Measurements from ENCODE around the gene FAM107A. TPM values are rescaled to one million over a fixed set of nuclear protein-coding genes. Genes with fewer than 3 reads are reported as not detected.

The FAM107A gene, protein sequence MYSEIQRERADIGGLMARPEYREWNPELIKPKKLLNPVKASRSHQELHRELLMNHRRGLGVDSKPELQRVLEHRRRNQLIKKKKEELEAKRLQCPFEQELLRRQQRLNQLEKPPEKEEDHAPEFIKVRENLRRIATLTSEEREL
- total RNA-seq: 1 to 10 TPM in 3 of 6 experiments, under 1 TPM in 3; 0.33 to 3.6 (median 1.6) TPM
- long read RNA-seq: 0 reads

DNA sequence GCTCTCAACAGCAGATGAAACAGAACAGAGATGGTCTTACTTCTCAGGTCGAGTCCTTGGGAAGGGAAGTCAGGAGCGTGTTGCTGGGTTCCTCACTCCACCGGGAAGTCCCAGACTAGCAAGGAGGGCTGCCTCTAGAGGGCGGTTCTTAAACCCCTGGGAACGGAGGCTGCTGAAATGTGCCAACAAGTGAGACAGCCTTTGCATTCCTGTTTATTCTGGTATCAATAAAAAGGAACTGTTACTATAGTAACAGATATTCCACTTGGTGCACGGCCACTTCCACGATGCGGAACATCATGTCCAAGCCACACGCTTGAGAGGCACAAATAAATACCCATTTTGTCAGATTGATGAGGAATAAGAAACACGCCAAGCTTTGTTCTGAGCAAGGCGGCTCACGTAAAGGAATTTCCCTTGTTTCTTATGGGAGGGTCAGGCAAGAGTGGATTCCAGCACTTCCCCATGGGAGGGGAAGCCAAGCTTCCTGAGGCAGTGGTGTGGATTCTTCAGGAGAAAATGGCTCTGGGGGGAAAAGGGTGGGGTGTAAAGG, at the start of gene FAM107A:
TSS of gene FAM107A (minus strand) at position 123 of the 553 bp plus-strand sequence. CDS start 7,531 bp downstream, outside the sequence.
- Histone ChIP-seq H3K36me3 (no peaks in the 10 kb centered on the region), H3K27me3 (no peaks in the 10 kb centered on the region), H3K4me1 (no peaks in the 10 kb centered on the region), H3K9me3 (no peaks in the 10 kb centered on the region), H3K27ac (peak within 1 kb of the TSS in 1 of 3 donors; percentile 20), H3K4me3 (no peak within 1 kb of the TSS)
- no peak for DNase-seq
- intact Hi-C loops (cut with DNase I): no loop called here
- WGBS (ENCODE audit: insufficient coverage, low coverage, low lambda C conversion rate, missing lambda C conversion rate): 60% methylated on average over 11 of the region's 12 CpGs
- peak; percentile 26 to 68 (median 60) for ATAC-seq
- no peak for TF ChIP-seq POLR2A (IDR thresholded peaks at IDR 0.05)
- no peak for TF ChIP-seq CTCF (IDR thresholded peaks at IDR 0.05)

DNA sequence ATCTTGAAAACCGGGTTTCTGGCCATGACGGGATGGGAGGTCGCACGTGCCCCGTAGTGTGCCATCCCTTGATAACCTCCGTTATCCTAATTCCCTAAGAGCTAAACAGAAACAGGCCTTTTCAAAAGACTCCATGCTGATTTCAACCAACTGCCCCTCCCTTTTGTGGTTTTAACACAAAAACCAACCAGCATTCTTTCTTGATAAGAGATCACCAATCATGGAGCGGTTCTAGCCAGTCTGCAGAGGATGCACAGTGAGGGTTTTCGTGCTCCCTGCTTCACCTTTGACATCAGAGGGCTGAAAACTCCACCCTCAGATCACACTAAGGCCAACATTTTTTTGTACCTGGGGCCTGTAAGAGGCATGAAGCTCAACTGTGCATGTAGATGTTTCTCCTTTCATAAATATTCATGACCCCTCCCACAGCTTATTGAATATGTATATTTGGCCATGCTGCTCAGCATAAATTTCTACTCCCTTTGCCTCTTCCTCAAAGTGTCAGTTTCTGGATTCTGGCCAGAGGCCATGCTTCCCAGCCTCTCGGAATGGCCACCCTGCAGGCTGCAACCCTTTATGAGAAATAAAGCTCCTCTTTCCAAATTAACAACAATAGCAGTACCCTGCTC, 48.1 kb upstream of the FAM107A start:
- H3K36me3 ChIP-seq: no peaks in the 10 kb centered on the region
- no peak for DNase-seq
- H3K27ac ChIP-seq: no peak overlapping the region
- H3K4me3 ChIP-seq: no peak overlapping the region
- no peak for TF ChIP-seq POLR2A (IDR thresholded peaks at IDR 0.05)
- no peak for TF ChIP-seq CTCF (IDR thresholded peaks at IDR 0.05)
- no peaks in the 10 kb centered on the region for H3K27me3 ChIP-seq
- no peak for ATAC-seq
- intact Hi-C loops (cut with DNase I): no loop called here
- 93% methylated on average over 7 of the region's 9 CpGs for WGBS (ENCODE audit: insufficient coverage, low coverage, low lambda C conversion rate, missing lambda C conversion rate)
- H3K4me1 ChIP-seq: peaks cover 0 to 36% (median 16%) of the 10 kb centered on the region in 4 donors
- no peaks in the 10 kb centered on the region for H3K9me3 ChIP-seq

DNA sequence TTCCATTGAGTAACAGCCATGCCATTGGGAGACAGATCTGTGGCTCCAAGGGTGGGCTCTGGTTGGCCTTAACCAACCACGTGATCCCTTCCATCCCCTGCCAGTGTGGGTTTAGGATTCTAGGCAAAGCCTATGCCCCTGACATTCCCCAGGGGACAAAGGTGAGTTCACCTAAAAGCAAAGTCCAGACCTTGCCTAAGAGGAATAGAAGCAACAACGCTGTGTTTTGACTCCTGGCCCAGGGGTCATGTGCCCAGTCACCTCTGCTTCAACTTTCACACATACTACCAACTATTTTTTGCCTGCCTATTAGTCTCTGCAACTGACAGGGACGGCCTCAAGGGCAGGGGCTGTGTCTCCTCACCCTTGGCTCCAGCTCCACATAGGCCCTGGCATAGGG, 47.4 kb upstream of the FAM107A start:
- Histone ChIP-seq H3K27ac (peak overlapping the region in 1 of 3 donors; percentile 4), H3K4me3 (no peak overlapping the region), H3K9me3 (no peaks in the 10 kb centered on the region), H3K4me1 (peaks cover 0 to 30% (median 13%) of the 10 kb centered on the region in 4 donors), H3K36me3 (no peaks in the 10 kb centered on the region), H3K27me3 (no peaks in the 10 kb centered on the region)
- peak in 1 of 3 donors; percentile 61 for DNase-seq
- peak in 1 of 4 donors; percentile 25 for ATAC-seq
- intact Hi-C loops (cut with DNase I): no loop called here
- TF ChIP-seq CTCF (IDR thresholded peaks at IDR 0.05): no peak
- TF ChIP-seq POLR2A (IDR thresholded peaks at IDR 0.05): no peak
- WGBS (ENCODE audit: insufficient coverage, low coverage, low lambda C conversion rate, missing lambda C conversion rate): 45% methylated on average over 2 of the region's 3 CpGs

- Histone ChIP-seq H3K27ac (no peak overlapping the region), H3K4me3 (no peak overlapping the region), H3K4me1 (peaks cover 0 to 25% (median 10%) of the 10 kb centered on the region in 4 donors), H3K9me3 (no peaks in the 10 kb centered on the region), H3K27me3 (no peaks in the 10 kb centered on the region), H3K36me3 (no peaks in the 10 kb centered on the region)
- intact Hi-C loops (cut with DNase I): no loop called here
- 36% methylated on average over 2 of the region's 5 CpGs for WGBS (ENCODE audit: insufficient coverage, low coverage, low lambda C conversion rate, missing lambda C conversion rate)
- DNase-seq: peak in 1 of 3 donors; percentile 79
- TF ChIP-seq CTCF (IDR thresholded peaks at IDR 0.05) (no peak), POLR2A (IDR thresholded peaks at IDR 0.05) (no peak)
- ATAC-seq: peak in 1 of 4 donors; percentile 31
Observed at GRCh38 chr3:58623961-58624360, 46.8 kb upstream of the FAM107A start.
